ENCODE results near the gene EIF4ENIF1.
"Not testable (repeated sequence)": the region's sequence is repeated elsewhere in the genome, so short reads cannot be mapped to it uniquely, and the experiment has no call there.

Gene EIF4ENIF1

DNA sequence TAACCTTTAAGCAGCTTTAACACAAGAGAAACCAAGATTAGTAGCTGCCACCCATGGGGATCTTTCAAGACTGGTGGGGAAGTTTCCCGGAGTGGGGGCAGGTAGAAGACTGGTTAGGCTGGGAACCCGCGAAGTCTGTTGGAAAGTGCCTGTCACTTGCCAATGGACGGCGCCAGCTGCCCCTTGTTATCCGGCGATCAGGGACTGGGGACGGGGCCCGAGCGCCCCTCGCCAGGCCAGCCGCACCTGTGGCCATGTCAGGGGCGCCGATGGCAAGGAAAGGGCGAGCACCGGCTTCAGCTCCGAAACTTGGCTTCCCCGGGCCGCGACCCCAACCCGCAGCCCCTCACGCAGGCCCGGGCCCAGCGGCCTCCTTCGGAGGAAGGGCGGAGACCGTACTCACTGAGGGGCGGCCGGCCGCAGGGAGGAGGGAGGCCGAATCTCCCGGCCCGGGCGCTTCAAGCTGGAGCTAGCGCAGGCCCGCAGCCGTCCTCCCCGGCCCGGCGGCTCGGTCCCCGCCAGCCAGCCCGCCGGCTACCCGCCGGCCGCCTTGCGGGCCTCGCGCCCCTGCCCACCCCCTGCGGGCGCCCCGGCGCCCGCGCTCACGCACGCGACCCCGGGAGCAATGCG lies 539 bp downstream of the EIF4ENIF1 start:
- no peaks in the 10 kb centered on the region for H3K27me3 ChIP-seq (ENCODE audit: control insufficient read depth, insufficient read depth, low read length)
- peaks cover 8% of the 10 kb centered on the region for H3K36me3 ChIP-seq (ENCODE audit: control insufficient read depth, insufficient read depth, low read length)
- peak overlapping the region; percentile 96 for H3K27ac ChIP-seq (ENCODE audit: low read depth, low read length)
- H3K4me3 ChIP-seq (ENCODE audit: low read length) = peak overlapping the region; percentile 93
- H3K9ac ChIP-seq (ENCODE audit: low read length) = no peak overlapping the region
- H3K4me1 ChIP-seq (ENCODE audit: control insufficient read depth, insufficient read depth, low read length) = peaks cover 6% of the 10 kb centered on the region

- peak overlapping the region; percentile 93 for H3K4me3 ChIP-seq (ENCODE audit: low read length)
- peak overlapping the region; percentile 96 for H3K27ac ChIP-seq (ENCODE audit: low read depth, low read length)
- H3K4me1 ChIP-seq (ENCODE audit: control insufficient read depth, insufficient read depth, low read length) = peaks cover 6% of the 10 kb centered on the region
- peaks cover 11% of the 10 kb centered on the region for H3K36me3 ChIP-seq (ENCODE audit: control insufficient read depth, insufficient read depth, low read length)
- no peak overlapping the region for H3K9ac ChIP-seq (ENCODE audit: low read length)
- H3K27me3 ChIP-seq (ENCODE audit: control insufficient read depth, insufficient read depth, low read length) = no peaks in the 10 kb centered on the region
These were observed 1.2 kb downstream of the EIF4ENIF1 start for GRCh38 chr22:31488346-31488883.

DNA sequence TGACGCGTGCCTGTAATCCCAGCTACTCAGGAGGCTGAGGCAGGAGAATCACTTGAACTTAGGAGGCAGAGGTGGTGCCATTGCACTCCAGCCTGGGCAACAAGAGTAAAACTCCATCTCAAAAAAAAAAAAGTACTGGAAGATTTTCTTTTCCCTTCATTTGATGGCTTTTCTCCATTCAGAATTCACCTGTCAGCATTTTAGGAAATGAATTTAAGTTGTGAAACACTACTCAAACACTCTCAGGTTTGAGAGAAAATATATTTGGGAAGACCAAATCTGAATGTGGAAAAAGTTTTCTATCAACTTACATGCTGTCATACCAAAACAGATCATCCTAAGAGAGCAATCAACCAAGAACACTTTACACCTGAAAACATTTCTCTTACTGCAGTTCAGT lies 2.7 kb downstream of the EIF4ENIF1 start:
- H3K4me1 ChIP-seq (ENCODE audit: control insufficient read depth, insufficient read depth, low read length) = peaks cover 6% of the 10 kb centered on the region

GRCh38 chr22:31486369-31486768 lies 3.3 kb downstream of the EIF4ENIF1 start:
- not testable (repeated sequence) for H3K4me1 ChIP-seq (ENCODE audit: control insufficient read depth, insufficient read depth, low read length); H3K27me3 ChIP-seq (ENCODE audit: control insufficient read depth, insufficient read depth, low read length); H3K9ac ChIP-seq (ENCODE audit: low read length); H3K4me3 ChIP-seq (ENCODE audit: low read length); H3K27ac ChIP-seq (ENCODE audit: low read depth, low read length)
- peaks cover 20% of the 10 kb centered on the region for H3K36me3 ChIP-seq (ENCODE audit: control insufficient read depth, insufficient read depth, low read length)

More for the DNA sequence above, 2.7 kb downstream of the EIF4ENIF1 start:
- Histone ChIP-seq H3K27ac (ENCODE audit: low read depth, low read length) (no peak overlapping the region), H3K36me3 (ENCODE audit: control insufficient read depth, insufficient read depth, low read length) (peaks cover 15% of the 10 kb centered on the region), H3K4me3 (ENCODE audit: low read length) (no peak overlapping the region), H3K9ac (ENCODE audit: low read length) (no peak overlapping the region), H3K27me3 (ENCODE audit: control insufficient read depth, insufficient read depth, low read length) (no peaks in the 10 kb centered on the region)

- H3K27ac ChIP-seq (ENCODE audit: low read depth, low read length); H3K27me3 ChIP-seq (ENCODE audit: control insufficient read depth, insufficient read depth, low read length); H3K9ac ChIP-seq (ENCODE audit: low read length); H3K4me3 ChIP-seq (ENCODE audit: low read length); H3K4me1 ChIP-seq (ENCODE audit: control insufficient read depth, insufficient read depth, low read length): not testable (repeated sequence)
- H3K36me3 ChIP-seq (ENCODE audit: control insufficient read depth, insufficient read depth, low read length) = peaks cover 26% of the 10 kb centered on the region
These were observed 7.2 kb downstream of the EIF4ENIF1 start for GRCh38 chr22:31482470-31482869.

GRCh38 chr22:31481129-31481528 lies 8.5 kb downstream of the EIF4ENIF1 start:
- no peak overlapping the region for H3K27ac ChIP-seq (ENCODE audit: low read depth, low read length)
- peaks cover 23% of the 10 kb centered on the region for H3K36me3 ChIP-seq (ENCODE audit: control insufficient read depth, insufficient read depth, low read length)
- H3K4me3 ChIP-seq (ENCODE audit: low read length) = no peak overlapping the region
- no peaks in the 10 kb centered on the region for H3K27me3 ChIP-seq (ENCODE audit: control insufficient read depth, insufficient read depth, low read length)
- H3K4me1 ChIP-seq (ENCODE audit: control insufficient read depth, insufficient read depth, low read length) = no peaks in the 10 kb centered on the region
- H3K9ac ChIP-seq (ENCODE audit: low read length) = no peak overlapping the region

- H3K4me3 ChIP-seq (ENCODE audit: low read length) = no peak overlapping the region
- peaks cover 3% of the 10 kb centered on the region for H3K4me1 ChIP-seq (ENCODE audit: control insufficient read depth, insufficient read depth, low read length)
- no peaks in the 10 kb centered on the region for H3K27me3 ChIP-seq (ENCODE audit: control insufficient read depth, insufficient read depth, low read length)
- H3K27ac ChIP-seq (ENCODE audit: low read depth, low read length) = no peak overlapping the region
- peaks cover 12% of the 10 kb centered on the region for H3K36me3 ChIP-seq (ENCODE audit: control insufficient read depth, insufficient read depth, low read length)
- H3K9ac ChIP-seq (ENCODE audit: low read length) = no peak overlapping the region
These were observed 12.3 kb downstream of the EIF4ENIF1 start for GRCh38 chr22:31477329-31477728.

DNA sequence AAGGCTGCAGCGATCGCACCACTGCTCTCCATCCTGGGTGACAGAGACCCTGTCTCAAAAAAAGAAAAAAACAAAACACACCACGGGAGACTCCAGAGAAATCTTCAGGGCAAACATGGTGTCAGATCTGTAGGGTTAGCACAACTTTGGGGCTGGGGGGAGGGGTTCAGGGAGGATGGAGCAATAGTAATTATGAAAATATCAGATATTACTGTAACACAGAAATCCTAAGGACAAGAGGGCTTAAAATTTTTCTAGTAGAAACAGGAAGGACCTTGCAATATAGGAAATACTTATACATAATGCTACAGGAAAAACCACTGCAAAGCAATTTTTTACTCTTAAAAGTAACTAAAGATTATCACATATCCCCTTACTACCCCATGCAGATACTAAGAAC lies 13.8 kb downstream of the EIF4ENIF1 start:
- peaks cover 3% of the 10 kb centered on the region for H3K4me1 ChIP-seq (ENCODE audit: control insufficient read depth, insufficient read depth, low read length)
- H3K27me3 ChIP-seq (ENCODE audit: control insufficient read depth, insufficient read depth, low read length) = no peaks in the 10 kb centered on the region
- peaks cover 4% of the 10 kb centered on the region for H3K36me3 ChIP-seq (ENCODE audit: control insufficient read depth, insufficient read depth, low read length)
- no peak overlapping the region for H3K9ac ChIP-seq (ENCODE audit: low read length)
- H3K27ac ChIP-seq (ENCODE audit: low read depth, low read length) = no peak overlapping the region
- H3K4me3 ChIP-seq (ENCODE audit: low read length) = no peak overlapping the region

GRCh38 chr22:31474743-31475142 lies 14.9 kb downstream of the EIF4ENIF1 start:
- H3K27me3 ChIP-seq (ENCODE audit: control insufficient read depth, insufficient read depth, low read length) = no peaks in the 10 kb centered on the region
- no peak overlapping the region for H3K27ac ChIP-seq (ENCODE audit: low read depth, low read length)
- peaks cover 3% of the 10 kb centered on the region for H3K4me1 ChIP-seq (ENCODE audit: control insufficient read depth, insufficient read depth, low read length)
- no peak overlapping the region for H3K4me3 ChIP-seq (ENCODE audit: low read length)
- peaks cover 4% of the 10 kb centered on the region for H3K36me3 ChIP-seq (ENCODE audit: control insufficient read depth, insufficient read depth, low read length)
- H3K9ac ChIP-seq (ENCODE audit: low read length) = no peak overlapping the region

DNA sequence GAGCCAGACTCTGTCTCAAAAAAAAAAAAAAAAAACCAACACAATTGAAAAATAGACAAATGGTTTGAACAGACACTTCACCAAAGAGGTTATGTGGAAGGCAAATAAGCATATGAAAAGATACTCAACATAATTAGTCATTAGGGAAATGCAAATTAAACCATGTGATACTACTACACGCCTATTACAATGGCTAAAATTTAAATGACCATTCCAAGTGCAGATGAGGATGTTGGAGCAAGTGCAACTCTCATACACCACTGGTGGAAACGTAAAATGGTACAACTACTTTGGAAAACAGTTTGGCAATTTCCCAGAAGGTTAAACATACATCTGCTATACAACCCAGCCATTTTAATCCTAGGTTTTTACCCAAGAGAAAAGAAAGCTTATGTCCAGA lies 24.3 kb downstream of the EIF4ENIF1 start:
- no peak overlapping the region for H3K4me3 ChIP-seq (ENCODE audit: low read length)
- H3K36me3 ChIP-seq (ENCODE audit: control insufficient read depth, insufficient read depth, low read length) = peaks cover 14% of the 10 kb centered on the region
- H3K27me3 ChIP-seq (ENCODE audit: control insufficient read depth, insufficient read depth, low read length) = no peaks in the 10 kb centered on the region
- H3K27ac ChIP-seq (ENCODE audit: low read depth, low read length) = no peak overlapping the region
- H3K4me1 ChIP-seq (ENCODE audit: control insufficient read depth, insufficient read depth, low read length) = no peaks in the 10 kb centered on the region
- no peak overlapping the region for H3K9ac ChIP-seq (ENCODE audit: low read length)

- H3K4me1 ChIP-seq (ENCODE audit: control insufficient read depth, insufficient read depth, low read length) = no peaks in the 10 kb centered on the region
- no peak overlapping the region for H3K9ac ChIP-seq (ENCODE audit: low read length)
- H3K4me3 ChIP-seq (ENCODE audit: low read length) = no peak overlapping the region
- H3K36me3 ChIP-seq (ENCODE audit: control insufficient read depth, insufficient read depth, low read length) = peaks cover 24% of the 10 kb centered on the region
- no peak overlapping the region for H3K27ac ChIP-seq (ENCODE audit: low read depth, low read length)
- H3K27me3 ChIP-seq (ENCODE audit: control insufficient read depth, insufficient read depth, low read length) = no peaks in the 10 kb centered on the region
These were observed 27.9 kb downstream of the EIF4ENIF1 start for GRCh38 chr22:31461699-31462098.

GRCh38 chr22:31451709-31452571 lies 37.7 kb downstream of the EIF4ENIF1 start:
- Histone ChIP-seq H3K4me1 (ENCODE audit: control insufficient read depth, insufficient read depth, low read length) (no peaks in the 10 kb centered on the region), H3K27ac (ENCODE audit: low read depth, low read length) (no peak overlapping the region), H3K9ac (ENCODE audit: low read length) (no peak overlapping the region), H3K27me3 (ENCODE audit: control insufficient read depth, insufficient read depth, low read length) (no peaks in the 10 kb centered on the region), H3K4me3 (ENCODE audit: low read length) (no peak overlapping the region), H3K36me3 (ENCODE audit: control insufficient read depth, insufficient read depth, low read length) (peaks cover 26% of the 10 kb centered on the region)

All from rectal smooth muscle tissue (tissue), 1 donor.